HG03469 (cell line): ENCODE data around the gene SHOX.
"Not testable (repeated sequence)": the region's sequence is repeated elsewhere in the genome, so short reads cannot be mapped to it uniquely, and the experiment has no call there.

Experiments used
- ATAC-seq: cut with Tn5 transposase; IDR thresholded peaks from one replicate; pipeline ENCODE4 v1.9.1; 2021; ENCODE audit warnings: mild to moderate bottlenecking, moderate library complexity, moderate number of reproducible peaks; ENCODE audit not compliant: unreplicated experiment

The SHOX gene

GRCh38 chrX:630612-631496 is at the start of gene SHOX:
Gene SHOX, plus strand, starts transcription at chrX:630791. Its CDS starts 107 bp downstream, at chrX:630898.
- no peak for ATAC-seq

GRCh38 chrX:581066-581465 is 49.5 kb upstream of the SHOX start:
- no peak for ATAC-seq

- no peak for ATAC-seq
Measured at GRCh38 chrX:581720-582298, 48.8 kb upstream of the SHOX start.

GRCh38 chrX:584572-584971 is 46.0 kb upstream of the SHOX start:
- ATAC-seq, result no peak

GRCh38 chrX:585115-585808 is 45.3 kb upstream of the SHOX start:
- no peak for ATAC-seq

- no peak for ATAC-seq
Measured at GRCh38 chrX:586351-586750, 44.2 kb upstream of the SHOX start.

- ATAC-seq, result not testable (repeated sequence)
Measured at GRCh38 chrX:589261-589660, 41.3 kb upstream of the SHOX start.

- no peak for ATAC-seq
Measured at GRCh38 chrX:590693-591404, 39.7 kb upstream of the SHOX start.

- no peak for ATAC-seq
Measured at GRCh38 chrX:599837-600715, 30.5 kb upstream of the SHOX start.

- ATAC-seq, result not testable (repeated sequence)
Measured at GRCh38 chrX:603029-603428, 27.6 kb upstream of the SHOX start.

GRCh38 chrX:604616-605015 is 26.0 kb upstream of the SHOX start:
- not testable (repeated sequence) for ATAC-seq

GRCh38 chrX:608088-608487 is 22.5 kb upstream of the SHOX start:
- not testable (repeated sequence) for ATAC-seq

- no peak for ATAC-seq
Measured at GRCh38 chrX:614136-614535, 16.5 kb upstream of the SHOX start.

GRCh38 chrX:617401-617800 is 13.2 kb upstream of the SHOX start:
- no peak for ATAC-seq

- ATAC-seq, result no peak
Measured at GRCh38 chrX:617891-618290, 12.7 kb upstream of the SHOX start.

GRCh38 chrX:618304-618703 is 12.3 kb upstream of the SHOX start:
- ATAC-seq, result not testable (repeated sequence)

- ATAC-seq, result no peak
Measured at GRCh38 chrX:618761-619450, 11.7 kb upstream of the SHOX start.

- ATAC-seq, result no peak
Measured at GRCh38 chrX:619451-619811, 11.2 kb upstream of the SHOX start.

- ATAC-seq, result no peak
Measured at GRCh38 chrX:619812-620531, 10.6 kb upstream of the SHOX start.
